HS-5 (cell line): ENCODE results near the gene GPR158.

ENCODE experiments used
- DNase-seq: peaks from one replicate; pipeline ENCODE4 v3.0.0-alpha.2; 2012; ENCODE audit warnings: low read depth

Gene GPR158

DNA sequence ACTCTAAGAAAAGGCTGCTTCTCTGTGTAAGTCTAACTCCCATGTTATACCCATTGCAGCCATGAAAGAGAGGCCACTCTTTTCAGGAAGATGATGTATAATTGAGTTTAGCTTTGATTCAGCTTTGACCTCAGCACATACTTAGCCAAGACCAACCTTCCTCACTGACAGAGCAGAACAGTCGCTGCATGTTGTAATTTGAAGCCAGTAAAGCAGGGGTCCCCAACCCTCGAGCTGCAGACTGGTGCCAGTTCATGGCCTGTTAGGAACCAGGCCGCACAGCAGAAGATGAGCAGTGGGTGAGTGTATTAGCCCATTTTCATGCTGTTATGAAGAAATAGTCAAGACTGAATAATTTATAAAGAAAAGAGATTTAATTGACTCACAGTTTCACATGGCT lies 223.9 kb downstream of the GPR158 start:
- no peak for DNase-seq

DNA sequence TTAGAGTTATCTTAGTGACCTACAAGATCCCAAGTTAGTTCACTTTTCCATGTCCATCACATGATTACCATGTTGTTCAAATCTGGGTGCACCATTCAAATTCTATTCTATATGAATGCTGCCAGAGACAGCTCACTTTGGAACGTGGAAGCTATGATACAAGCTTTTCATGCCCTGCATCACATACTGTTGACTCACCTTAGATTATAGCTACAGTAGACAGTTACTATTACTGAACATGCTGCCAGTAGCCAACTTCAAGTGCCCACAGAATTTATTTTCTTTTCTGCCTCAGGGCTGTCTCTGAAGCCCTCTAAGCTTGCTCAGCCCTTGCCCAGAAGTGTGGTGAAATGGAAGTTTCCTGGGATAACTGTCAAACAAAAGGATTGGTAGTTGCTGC lies 231.1 kb downstream of the GPR158 start:
- DNase-seq, result peak; percentile 4

DNA sequence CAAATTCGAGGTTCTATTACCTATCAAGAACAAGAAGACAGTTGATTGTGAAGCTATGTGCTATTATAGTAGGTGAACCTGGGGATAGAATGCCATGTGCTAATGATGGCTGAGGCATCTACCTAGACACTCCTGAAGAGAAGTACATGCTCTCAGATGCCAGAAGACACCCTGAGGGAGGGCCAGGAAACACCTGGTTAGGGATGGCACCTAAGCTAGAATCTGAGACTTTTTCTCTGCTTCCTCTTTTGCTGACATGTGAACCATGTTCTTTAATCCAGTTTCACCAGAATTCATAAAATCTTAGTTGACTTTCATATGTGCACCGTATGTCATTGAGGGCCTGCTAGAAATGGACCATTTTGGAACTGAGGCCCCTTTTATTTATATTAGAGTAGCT lies 242.8 kb downstream of the GPR158 start:
- DNase-seq, result no peak

DNA sequence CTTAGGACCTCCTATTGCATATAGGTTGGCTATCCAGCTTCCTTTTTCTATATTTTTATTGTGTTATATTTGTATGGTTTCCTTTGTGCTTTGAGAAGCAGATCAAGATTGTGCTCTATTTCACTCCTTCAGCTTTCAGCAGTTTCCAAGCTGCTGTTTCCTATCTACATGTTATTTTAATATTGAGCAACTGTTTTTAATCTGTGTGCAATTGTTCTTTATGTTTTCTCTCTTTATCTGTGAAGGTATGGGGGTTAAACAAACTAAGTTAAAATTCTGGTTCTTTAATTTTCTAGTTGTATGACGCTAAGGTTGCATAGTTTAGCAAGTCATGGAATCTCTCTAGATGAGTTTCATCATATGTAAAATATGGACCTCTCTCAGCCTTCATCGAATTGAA lies 251.0 kb downstream of the GPR158 start:
- DNase-seq, result no peak

DNA sequence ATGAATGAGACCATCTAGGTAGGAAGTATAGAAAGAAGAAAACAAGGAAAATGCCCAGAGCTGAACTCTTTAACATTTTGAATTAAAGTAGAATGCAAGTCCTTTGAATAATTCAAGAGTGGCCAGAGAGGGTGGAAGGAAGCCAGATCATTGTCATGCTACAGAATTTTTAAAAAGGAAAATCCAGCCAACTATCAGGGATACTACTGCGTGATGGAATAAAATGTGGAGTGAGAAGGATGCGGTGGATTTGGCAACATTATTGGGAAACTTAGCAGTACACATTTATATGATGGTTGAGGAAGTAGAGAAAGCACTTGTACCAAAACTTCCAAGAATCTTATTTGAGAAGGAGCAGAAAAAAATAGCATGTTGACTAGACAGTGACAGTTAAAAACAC lies 261.6 kb downstream of the GPR158 start:
- no peak for DNase-seq

DNA sequence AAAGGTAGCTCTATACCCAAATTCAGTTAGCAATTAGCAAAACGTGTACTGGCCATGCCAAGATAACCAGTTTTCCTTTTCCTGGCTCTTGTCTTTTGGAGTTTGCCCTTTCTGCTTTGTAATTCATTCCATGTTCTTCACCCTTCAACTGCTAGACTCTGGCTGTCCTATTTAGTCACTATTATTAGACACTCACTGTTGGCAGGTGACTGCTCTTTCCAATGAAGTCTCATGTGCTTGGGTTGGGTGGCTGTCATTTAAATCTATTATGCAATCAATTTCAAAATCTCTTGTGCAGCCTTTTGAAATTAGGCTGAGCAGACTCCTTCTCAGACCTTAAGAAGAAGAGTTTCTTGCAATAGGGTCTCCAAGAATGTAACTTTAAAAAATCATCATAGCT lies 266.5 kb downstream of the GPR158 start:
- no peak for DNase-seq

DNA sequence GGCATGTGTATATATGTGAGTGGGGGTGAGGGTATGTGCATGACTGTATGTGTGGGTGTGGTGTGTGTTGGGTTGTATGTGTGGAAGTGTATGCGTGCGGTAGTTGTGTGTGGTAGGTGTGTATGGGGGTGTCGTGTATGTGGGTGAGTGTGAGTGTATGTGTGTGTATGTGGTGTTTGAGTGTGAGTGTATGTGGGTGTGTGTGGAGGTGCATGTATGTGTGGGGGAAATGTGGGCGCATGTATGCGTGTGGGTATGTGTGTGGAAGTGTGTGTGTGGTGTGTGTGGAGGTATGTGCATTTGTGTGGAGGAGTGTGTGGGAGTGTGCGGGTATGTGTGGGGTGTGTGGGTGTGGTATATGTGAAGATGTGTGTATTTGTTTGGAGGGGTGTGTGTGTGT lies 269.5 kb downstream of the GPR158 start:
- DNase-seq, result no peak

DNA sequence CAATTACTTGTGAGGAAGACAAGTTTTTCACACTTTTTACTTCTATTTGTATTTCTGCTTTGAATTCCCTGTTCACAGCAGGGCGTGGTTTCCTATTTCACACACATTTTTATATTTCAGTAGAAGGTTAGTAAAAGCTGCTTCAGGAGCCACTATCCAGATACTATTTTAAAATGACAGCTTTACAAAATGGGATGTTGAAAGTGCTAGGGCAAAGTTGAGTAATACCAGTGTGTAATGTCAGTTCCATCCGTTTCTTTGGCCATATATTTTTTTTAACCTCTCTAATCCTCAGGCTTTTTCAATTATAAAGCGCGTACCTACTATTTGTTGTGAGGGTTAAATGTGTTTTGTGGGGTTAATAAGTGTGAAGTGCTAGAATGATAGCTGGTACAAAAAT lies 276.6 kb downstream of the GPR158 start:
- DNase-seq, result no peak

DNA sequence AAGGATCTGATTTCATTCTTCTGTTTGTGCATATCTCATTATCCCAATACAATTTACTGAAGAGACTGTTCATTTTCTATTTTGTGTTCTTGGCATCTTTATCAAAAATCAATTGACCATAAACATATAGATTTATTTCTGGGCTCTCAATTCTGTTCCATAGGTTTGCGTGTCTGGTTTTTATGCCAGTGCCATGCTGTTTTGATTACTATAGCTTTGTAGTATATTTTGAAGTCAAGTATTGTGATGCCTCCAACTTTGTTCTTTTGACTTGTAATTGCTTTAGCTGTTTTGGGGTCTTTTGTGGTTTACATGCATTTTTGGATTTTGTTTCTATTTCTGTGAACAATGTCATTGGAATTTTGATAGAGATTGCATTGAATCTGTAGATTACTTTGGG lies 278.8 kb downstream of the GPR158 start:
- DNase-seq, result no peak

DNA sequence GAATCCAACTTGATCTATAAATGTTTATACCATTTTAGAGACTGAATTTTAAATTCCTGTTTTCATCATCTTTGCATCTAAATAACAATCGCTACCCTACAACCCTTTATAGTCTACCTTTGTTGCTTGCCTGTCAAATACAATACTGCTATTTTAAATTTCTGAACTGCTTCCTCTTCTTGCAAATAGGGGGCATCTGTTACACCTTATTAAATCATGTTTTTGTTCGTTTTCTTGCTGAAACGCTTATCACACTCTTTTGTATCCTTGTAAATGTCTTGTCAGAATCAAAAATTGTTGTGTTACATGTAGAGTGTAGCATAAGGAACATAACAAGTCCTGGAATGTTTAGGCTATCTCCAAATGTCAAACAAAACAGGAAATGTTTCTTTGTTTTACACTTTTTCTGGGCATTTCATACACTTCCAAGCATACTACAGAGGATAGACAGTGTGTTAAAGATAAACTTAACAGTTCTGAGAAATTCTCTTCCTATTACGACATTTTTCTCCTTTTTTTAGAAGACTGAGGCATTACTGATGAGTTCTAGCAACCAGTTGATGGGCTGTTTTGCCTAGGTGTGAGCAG lies 281.3 kb downstream of the GPR158 start:
- no peak for DNase-seq

DNA sequence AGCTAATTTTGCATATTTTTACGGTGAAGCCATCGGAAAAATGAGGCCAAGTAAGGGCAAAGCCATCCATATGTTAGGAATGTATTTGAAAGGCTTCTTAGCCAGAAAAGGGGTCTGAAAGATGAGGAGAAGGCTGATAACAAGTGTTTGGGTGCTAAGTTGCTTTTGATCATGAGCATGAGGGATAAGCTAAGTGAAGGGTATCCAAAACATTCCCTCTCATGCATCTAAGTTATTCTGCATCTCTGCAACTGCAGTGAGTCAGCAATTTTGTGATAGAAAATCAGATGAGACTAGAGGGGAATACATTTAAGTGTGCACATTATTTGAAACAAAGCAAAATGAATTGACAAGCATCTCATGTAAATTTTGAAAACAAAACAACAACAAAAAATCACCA lies 282.8 kb downstream of the GPR158 start:
- no peak for DNase-seq

DNA sequence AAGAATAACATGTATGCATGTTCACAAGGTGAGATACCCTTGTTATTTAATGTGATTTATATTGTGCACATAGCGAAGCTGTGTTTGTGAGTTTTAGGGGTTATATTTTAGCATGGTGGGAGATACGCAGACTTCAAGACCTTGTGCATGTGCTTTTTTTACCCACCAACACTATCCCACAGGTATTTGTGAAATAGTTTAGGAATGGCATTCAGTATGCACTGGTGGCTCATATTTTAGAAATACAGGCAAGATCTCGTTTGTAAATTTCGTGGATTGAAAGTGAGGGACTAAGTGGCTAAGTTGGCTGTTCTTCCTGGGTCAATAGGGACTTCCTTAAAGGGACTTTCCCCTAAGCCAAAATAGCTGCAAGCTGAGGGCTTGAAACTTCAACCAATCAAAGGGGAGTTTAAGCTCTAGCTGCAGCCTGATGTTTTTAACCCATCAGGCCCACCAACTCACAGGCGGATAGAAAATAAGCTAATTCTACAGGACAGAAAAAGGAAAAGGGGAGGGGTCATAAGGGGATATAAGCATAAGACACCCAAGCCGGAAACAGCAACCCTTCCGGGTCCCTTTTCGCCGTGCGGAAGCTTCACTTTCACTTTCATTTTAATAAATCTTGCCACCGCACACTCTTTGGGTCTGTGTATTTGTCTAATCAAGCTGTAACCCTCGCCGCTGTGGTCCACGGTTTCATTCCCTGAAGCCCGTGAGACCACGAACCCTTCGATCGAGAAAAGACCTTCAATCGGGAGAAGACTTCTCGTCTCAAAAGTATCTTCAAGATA lies 291.0 kb downstream of the GPR158 start:
- DNase-seq, result no peak

DNA sequence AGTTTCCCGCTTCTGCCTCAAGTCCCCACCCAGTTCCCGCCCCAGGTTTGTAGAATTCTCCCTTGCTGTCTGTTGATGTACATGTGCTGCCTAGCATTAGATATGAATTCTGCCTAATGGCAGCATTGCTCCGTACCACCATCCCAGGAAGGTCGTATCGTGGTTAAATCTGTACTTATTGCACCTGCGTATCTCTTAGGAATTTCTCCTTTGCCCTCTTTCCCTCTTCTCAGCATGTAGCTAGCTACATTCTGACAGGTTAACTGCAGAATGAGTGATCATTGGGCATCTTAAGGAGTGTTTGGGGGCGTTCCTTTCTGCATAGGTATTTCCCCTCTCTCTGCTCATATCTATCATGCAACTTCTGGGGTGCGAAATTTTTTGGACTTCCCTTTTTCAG lies 293.1 kb downstream of the GPR158 start:
- no peak for DNase-seq

DNA sequence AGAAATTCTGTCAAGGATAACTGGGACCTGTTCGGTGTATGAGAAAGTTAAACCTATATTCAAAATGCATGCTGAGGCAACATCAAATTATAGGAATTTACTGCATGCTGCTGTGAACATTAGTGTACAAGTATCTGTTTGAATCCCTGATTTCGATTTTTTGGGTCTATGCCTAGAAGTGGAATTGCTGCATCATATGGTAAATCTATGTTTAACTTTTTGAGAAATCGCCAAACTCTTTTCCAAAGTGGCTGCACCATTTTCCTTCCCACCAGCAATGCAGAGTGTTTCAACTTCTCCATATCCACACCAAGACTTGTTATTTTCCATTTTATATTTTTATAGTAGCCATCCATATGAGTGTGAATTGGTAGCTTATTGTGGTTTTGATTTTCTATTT lies 306.7 kb downstream of the GPR158 start:
- DNase-seq, result no peak

DNA sequence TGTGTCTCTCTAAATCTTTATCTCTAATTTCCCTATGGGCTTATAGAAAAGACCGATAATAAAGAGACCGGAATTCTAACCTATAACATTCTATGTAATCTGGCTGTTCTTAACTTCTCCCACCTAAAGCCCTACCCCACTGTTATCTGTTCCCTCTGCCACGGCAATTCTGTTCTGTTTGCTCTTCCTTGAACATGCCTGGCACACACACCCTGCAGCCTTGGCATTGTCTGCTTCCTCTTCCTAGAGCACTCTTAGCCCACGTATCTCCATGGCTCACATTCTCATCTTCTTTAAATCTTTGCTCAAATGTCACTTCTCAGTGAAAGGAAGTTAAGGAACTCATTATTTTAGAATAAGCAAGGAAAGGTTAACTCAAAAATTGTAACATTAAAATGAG lies 309.2 kb downstream of the GPR158 start:
- no peak for DNase-seq

DNA sequence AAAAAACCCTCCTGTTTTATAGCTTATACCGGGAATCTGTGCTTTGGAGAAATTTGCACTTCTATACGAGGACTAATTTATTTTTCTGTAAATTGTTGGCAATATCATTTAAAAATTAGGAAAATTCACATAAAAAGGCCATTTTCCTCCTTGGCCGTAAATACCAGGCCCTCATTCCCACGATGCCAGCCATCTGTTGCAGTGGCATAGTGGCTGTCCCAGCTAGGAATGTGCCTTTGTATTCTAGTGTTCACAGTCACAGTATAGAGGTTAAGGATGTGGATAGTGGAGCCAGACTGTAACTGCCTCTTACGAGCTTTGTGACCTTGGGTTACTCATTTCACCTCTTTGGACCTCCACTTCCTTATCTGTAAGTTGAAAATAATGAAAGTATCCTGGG lies 312.5 kb downstream of the GPR158 start:
- no peak for DNase-seq

DNA sequence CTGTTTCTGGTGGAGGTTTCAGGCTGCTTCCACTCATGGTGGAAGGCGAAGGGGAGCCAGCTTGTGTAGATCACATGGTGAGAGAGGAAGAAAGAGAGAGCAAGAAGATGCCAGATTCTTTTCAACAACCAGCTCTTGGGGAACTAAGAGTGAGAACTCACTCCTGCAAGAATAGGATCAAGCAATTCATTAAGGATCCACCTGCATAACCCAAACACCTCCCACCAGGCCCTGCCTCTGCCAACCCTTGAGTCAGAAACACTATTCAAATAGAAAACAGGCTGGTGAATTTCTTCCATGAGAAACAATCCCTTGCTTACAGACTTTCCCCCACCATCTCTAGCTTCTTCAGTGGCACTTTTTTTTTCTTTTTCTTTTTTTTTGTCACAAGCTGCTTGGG lies 317.2 kb downstream of the GPR158 start:
- DNase-seq, result no peak

DNA sequence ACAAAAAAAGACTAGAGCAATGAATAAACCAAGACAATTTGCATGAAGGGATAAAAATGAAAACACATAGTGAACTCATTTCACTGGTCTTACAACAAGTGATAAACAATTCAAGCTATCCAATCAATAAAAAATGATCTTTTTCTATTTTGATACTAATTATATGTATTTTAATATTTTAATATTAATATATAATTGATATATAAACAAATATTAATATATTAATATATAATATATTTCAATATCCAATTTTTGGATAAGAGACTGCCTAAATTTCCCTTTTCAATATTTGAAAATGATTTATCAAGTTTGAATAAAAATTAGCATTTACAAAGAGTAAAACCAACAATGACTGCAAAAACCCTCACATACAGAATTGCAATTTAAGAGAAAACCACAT lies 317.9 kb downstream of the GPR158 start:
- no peak for DNase-seq

DNA sequence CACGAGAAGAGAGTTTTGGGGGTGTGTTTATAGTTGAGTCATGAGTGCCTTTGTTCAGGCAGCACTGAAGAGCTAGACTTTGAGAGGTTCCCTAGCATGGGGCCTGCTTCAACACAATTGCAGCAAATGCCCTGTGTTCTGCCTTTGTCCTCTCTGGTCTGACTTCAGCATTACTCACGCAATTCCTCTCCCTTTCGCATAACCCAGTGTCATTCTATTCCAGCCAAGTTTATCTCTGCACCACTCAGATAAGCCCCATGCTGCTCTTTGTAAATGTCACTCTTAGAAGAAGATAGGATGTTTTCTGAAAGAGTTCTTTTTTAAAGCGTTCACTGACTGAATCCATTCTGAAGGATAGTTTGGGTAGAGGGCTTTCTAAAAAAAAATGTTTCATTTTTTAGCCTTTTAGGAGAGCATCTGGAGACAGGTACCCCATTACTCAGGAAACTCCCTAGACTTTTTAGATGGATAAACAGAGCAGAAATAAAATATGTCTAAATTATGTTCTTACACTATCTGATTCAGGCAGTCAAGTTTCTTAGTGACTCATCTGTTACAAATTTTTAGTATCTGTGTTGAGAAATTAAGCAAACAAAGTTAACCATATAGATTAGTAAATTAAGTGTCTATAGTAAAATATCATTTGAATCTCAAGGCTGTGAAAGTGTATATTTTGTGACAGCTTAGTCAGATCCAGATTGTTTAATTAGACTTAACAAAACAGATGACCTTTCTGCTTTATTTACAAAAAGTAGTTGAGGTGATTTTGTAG lies 318.5 kb downstream of the GPR158 start:
- DNase-seq, result peak; percentile 26

DNA sequence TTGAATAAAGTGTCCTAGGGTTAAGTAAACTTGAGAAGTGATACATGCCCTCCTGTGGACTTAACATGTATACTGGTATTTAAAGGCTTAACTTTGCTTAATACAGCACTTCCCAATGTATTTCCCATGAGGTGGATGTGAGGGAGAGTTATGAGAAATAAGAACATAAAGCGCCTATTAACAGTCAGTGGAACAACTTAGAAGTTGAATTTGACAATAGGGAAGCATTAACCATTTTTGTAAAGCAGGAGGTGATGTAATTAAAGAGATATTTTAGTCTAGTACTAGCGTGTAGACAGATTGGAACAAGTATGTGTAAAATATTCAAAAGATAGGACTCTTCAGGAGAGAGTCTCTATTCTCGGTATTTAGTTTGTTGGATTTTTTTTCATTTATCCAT lies 322.4 kb downstream of the GPR158 start:
- DNase-seq, result no peak

DNA sequence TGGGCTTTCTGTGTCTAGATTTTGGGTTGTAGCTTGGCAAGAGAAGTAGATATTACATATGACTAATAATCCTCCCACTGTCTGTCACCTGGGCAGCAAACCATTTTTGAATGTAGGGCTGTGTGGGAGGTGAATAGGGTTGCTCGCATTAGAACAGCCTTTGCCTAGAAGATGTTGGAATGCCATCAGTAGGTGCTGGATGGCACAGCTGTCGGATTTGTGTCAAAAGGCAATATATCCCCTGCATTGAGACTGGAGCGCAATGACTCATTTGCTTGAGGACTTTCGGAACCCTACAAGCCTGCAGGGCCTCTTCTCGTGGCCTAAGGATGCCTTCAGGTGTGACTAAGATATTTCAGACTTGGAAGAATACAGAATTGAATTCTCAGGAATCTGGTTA lies 323.8 kb downstream of the GPR158 start:
- no peak for DNase-seq

DNA sequence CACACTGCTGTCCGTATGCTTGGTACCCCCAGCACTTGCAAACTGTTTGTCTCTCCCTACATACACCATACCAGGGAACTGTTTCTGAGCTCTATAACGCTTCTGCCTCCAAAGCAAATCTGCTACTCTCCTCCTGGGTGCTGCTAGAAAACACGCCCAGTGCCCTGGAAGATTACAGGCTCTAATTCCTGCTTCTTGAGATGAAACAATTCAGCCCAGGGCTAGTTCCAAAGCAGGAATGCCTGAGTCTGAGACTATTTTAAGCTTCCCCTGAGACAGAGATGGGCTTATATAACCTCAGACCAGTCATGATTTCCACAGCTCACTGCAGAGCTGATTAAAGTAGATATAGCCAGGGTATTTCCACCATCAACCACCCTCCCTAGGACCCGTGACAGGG lies 327.1 kb downstream of the GPR158 start:
- DNase-seq, result no peak

DNA sequence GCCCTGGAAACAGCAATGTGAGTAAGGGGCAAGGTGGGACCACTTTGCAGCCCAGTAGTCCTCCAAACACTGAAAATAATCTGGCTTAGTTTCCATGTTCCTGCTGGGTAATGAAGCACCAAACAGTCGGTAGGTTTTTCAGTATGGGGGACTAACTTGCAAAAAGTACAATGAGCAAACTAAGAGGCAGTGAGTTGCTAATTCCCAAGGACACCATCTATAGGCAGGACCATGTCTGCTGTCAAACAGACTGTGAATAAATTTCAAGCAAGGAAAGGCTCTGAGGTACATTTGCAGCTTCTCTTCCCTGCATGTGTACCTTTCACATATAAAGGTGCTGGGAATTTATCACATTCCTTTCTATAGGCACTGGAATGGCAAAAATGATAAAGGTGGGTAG lies 327.7 kb downstream of the GPR158 start:
- DNase-seq, result no peak
